ENCODE results near the gene CCDC88C. TPM values are rescaled to one million over a fixed set of nuclear protein-coding genes. Genes with fewer than 3 reads are reported as not detected.

Gene CCDC88C
- total RNA-seq, 2 experiments from 2014 or later: 60.7 to 66.0 TPM

DNA sequence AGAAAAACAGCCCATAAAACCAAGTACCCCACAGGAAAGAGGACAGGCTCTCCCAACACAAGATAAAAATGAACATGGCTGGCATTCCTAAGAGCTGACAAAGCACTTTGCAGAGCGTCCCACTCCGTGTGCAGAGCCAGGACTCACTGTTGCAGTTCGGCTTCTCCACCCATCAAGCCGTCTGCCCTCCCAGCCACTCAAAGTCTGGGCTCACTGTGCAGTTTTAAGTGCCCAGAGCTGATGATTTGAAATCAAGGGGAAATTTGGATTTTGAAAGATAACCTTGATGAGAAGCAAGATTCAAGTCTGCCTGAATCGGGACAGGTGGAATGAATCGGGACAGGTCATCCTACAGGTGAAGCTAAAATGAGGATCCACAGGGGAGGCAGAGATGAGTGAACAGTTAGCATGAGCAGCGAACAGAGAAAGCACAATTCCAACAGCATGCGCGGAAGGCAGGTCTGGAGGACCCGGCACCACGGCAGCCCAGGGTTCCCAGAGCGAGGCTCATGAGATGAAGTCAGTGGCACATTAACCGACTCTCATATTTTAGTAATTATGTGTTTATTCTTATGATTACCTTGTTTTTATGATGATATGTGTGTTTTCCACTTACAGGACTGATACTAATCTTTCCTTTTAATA, 133.4 kb downstream of the CCDC88C start:
- POLR2A ChIA-PET: no interaction called here
- CTCF ChIA-PET: interaction anchor here (1.1 to 9.9 kb wide), 3 partner anchors 10 to 108 kb away, joined by 3 to 119 read pairs (median 3); no protein-coding TSS in a partner anchor

DNA sequence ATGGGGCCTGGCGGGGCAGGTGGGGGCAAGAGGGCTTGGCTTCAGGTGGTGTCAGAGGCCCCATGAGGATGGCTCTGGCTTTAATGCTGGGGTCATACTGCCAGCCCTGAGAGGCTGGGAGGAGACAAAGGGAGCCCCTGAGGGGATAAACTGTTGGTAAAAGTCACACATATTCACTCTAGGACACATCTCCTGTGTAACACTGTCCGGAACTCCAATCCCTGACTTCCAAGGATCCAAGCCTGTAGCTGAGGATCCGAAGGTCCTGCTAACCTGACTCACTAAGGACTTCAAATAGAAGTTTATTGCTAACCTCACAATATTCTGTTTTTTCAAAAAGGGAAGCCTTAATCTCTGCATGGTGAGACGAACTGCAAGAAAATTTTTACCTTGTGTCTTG, 134.0 kb downstream of the CCDC88C start:
- ChIA-PET CTCF (interaction anchor here (0.6 to 9.9 kb wide), 3 partner anchors 9 to 175 kb away, joined by 3 to 119 read pairs (median 3); no protein-coding TSS in a partner anchor), POLR2A (no interaction called here)

DNA sequence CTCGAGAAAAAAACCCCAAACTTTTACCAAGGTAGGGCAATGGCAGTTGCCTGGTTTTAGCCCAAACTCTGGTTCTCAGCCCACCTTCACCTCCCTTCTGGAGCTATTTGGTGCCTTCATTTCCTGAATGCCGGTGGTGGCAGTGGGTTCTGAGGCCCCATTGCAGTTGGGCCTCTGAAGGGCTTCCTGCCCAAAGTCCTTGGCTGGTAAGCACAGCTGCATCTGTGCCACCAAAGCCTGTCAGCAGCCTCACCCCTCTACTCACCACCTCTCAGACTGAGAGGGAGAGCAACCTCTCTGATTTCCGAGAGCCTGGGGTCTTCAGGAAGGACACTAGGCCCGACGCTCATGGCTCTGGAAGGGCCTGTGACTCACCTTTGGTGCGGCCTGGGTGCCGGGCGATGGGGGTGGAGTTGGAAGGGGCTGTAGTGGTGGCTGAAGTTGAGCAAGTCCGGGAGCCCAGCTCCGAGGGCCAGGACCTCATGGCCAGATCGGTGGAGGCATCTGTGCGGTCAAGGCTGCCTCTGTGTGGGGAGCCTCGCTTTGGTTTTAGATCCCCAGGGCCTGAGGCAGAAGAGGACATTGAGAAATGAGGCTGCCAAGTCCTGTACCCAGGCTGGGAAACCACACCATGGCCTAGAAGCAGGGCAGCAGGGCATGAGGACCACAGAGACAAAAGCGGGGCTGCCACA, 134.5 kb downstream of the CCDC88C start:
- CTCF ChIA-PET: interaction anchor here (0.6 to 9.9 kb wide), 2 partner anchors 107 to 174 kb away, joined by 3 to 119 read pairs; no protein-coding TSS in a partner anchor
- POLR2A ChIA-PET: no interaction called here

DNA sequence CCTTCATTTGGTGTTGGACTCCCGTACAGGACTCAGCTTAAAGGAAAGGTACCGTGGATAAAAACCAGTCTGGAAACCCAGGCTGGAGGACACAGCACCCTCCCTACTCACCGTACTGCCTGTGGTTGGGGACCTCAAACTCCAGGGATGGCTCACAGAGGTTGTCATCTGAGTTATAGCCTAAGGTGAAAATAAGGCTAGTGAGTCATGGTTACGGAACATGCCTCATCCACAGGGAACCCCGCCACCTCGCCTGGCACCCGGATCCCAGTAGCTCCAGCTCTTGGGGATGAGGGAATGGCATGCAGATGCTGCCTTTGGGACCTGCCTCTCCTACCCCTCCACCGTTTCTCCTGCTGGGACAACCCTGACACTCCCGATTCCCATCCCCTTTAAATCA, 136.3 kb downstream of the CCDC88C start:
- POLR2A ChIA-PET: no interaction called here
- CTCF ChIA-PET: interaction anchor here (0.7 to 2.9 kb wide), 2 partner anchors 29 to 104 kb away, joined by 3 to 12 read pairs; no protein-coding TSS in a partner anchor

DNA sequence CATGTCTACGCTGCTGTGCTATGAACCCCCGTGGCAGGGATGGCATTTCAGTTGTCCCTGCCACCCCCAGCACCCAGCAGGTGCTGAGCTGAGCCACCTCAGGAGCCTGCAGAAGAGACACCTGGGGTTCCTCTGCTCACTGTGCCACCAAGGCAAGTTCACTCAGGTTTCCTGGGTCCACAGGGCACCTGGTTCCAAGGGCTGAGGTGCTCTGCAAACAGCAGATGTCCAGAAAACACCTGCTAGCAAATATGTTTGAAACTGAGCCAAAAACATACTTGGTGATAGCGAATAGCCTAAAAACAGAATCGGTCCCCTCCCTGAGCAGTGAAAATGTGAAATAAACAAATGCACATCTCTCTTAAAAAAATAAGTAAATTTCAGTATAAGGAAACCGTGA, 137.5 kb downstream of the CCDC88C start:
- ChIA-PET POLR2A (no interaction called here), CTCF (interaction anchor here (1.1 to 2.9 kb wide), 3 partner anchors 11 to 103 kb away, joined by 3 to 12 read pairs (median 4); no protein-coding TSS in a partner anchor)

DNA sequence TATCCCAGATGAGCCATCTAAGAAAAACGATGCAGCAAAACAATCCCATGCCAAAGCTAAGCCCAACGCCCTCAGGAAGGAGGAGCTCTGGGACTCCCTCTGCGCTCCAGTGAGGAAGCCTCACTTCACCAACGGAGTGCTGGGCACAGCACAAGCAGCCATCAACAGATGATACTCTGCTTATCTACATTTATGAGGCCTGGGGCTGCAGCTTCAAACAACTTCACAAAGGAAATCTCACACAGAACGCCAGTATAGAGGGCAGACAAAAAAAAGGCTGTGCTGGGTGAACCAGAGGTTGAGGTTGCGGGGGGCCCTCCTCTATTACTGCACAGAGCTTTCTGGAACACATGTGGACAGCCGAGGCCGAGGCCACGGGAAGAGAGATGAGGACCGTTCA, 138.3 kb downstream of the CCDC88C start:
- POLR2A ChIA-PET: no interaction called here
- CTCF ChIA-PET: interaction anchor here (0.6 to 2.9 kb wide), 3 partner anchors 12 to 225 kb away, joined by 3 to 12 read pairs (median 4); no protein-coding TSS in a partner anchor

DNA sequence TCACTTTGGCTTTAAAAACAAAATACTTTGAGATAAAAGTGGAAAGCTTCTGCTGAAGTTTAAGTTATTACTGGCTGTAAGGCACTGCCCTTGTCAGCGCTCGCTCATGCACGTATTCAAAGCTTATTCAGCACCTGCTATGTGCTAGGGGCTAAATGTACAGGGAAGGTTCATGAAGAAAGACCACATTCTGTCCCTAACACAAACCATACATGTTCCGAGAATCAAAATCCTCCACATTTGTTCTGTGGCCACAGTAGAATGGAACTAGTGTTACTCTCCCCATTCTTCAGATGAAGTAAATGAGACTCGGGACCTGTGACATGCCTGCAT, 139.3 kb downstream of the CCDC88C start:
- POLR2A ChIA-PET: no interaction called here
- CTCF ChIA-PET: interaction anchor here (1.3 to 2.1 kb wide), 2 partner anchors 9 to 101 kb away, joined by 3 to 9 read pairs; no protein-coding TSS in a partner anchor

- CTCF ChIA-PET: interaction anchor here (0.9 to 2.1 kb wide), 5 partner anchors 10 to 105 kb away, joined by 3 to 9 read pairs (median 4); no protein-coding TSS in a partner anchor
- POLR2A ChIA-PET: no interaction called here
These were observed 139.9 kb downstream of the CCDC88C start for GRCh38 chr14:91277546-91278382.

- CTCF ChIA-PET: interaction anchor here (1.6 kb wide), 1 partner anchor 10 kb away, joined by 3 read pairs; no protein-coding TSS in a partner anchor
- POLR2A ChIA-PET: no interaction called here
These were observed 142.8 kb downstream of the CCDC88C start for GRCh38 chr14:91274796-91275195.

GRCh38 chr14:91273885-91274273, 143.7 kb downstream of the CCDC88C start:
- CTCF ChIA-PET: interaction anchor here (1.6 kb wide), 1 partner anchor 10 kb away, joined by 3 read pairs; no protein-coding TSS in a partner anchor

GRCh38 chr14:91273273-91273884, 144.2 kb downstream of the CCDC88C start:
- CTCF ChIA-PET: no interaction called here
- POLR2A ChIA-PET: no interaction called here

More at GRCh38 chr14:91273885-91274273, 143.7 kb downstream of the CCDC88C start:
- POLR2A ChIA-PET: no interaction called here

DNA sequence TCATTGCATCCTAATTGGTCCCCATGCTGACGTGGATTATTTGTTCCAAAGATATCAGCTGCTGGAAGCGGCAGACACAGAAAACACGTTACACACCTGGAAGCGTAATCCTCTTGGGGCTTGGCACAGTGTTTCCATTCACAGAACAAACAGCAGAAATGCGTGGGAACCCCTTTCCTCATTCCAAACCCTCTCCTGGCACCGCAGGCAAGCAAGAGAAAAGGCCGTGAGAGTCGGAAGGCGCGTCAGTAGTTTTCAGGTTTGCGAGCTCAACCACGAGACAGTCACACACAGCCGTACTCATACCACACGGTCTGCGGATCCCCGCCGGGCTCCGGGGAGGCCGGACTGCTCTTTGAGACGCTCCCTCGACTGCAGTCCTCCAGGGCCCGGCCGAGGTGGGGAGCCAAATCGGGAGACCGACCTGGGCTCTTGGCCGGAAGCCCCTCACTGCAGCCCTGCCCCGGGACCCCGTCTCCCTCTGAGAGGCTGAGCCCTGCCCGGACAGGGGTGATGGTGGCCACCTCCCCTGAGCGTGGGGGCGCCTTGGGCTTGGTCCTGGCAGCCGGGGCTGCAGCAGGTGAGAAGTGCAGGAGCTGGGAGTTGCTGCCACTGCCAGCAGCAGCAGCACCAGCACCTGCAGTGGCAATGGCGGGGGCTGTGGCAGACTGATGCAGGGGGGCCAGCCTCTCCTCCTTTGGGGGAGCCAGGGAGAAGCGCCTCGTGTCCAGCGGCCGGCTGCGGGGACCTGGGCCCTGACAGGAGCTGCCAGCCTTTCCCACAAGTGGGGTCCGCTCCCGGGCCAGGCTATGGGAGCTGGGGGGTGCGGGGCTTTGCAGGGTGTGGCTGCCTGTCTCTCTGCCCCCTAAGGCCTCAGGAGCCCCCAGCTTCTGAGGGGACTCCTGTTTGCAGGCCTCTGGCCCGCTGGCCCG, 145.0 kb downstream of the CCDC88C start:
- ChIA-PET POLR2A (interaction anchor here (0.6 kb wide), 1 partner anchor 29 kb away, joined by 3 read pairs; no protein-coding TSS in a partner anchor), CTCF (interaction anchor here (1.0 kb wide), 1 partner anchor 95 kb away, joined by 3 read pairs; no protein-coding TSS in a partner anchor)

- ChIA-PET CTCF (no interaction called here), POLR2A (interaction anchor here (0.6 kb wide), 1 partner anchor 28 kb away, joined by 3 read pairs; no protein-coding TSS in a partner anchor)
These were observed 146.0 kb downstream of the CCDC88C start for GRCh38 chr14:91271639-91272038.

GRCh38 chr14:91270619-91271018, 147.0 kb downstream of the CCDC88C start:
- POLR2A ChIA-PET: no interaction called here
- CTCF ChIA-PET: no interaction called here

DNA sequence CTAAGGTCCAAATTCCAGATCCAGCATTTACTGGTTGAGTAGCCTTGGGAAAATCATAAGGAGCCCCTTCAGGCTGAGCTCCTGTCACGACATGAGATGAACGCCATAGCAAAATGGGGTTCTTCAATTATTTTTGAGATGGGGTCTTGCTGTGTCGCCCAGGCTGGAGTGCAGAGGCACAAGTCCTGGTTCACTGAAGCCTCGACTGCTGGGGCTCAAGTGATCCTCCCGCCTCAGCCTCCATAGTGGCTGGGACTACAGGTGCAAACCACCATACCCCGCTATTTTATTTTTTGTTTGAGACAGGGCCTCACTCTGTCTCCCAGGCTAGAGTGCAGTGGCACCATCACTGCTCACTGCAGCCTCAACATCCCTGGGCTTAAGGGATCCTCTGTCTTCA, 147.4 kb downstream of the CCDC88C start:
- ChIA-PET CTCF (no interaction called here), POLR2A (no interaction called here)

- CTCF ChIA-PET: no interaction called here
- POLR2A ChIA-PET: interaction anchor here (0.6 kb wide), 1 partner anchor 24 kb away, joined by 4 read pairs; no protein-coding TSS in a partner anchor
These were observed 148.3 kb downstream of the CCDC88C start for GRCh38 chr14:91269076-91269991.

DNA sequence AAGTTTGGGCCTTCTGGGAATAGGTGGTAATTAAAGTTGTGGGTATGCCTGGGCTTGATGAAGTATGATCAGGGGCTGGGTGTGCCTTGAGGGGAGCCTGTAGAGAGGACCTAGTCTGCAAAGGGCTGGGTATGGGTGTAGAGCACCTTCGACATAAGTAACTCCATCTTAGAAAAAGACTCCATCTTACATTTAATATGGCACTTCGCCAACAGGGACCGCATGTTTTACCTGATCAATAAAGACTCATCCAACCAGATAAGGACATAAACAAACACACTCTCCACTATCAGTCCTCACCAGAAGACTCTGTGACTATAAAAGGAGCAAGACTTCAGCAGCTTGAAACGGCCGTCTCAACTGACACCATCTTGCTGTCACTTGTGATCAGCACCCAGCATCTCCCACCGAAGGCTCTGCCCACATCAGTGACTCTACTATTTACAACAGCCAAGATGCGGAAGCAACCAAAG, 149.6 kb downstream of the CCDC88C start:
- ChIA-PET POLR2A (no interaction called here), CTCF (interaction anchor here (0.6 to 1.3 kb wide), 3 partner anchors 9 to 35 kb away, joined by 3 to 4 read pairs (median 4); no protein-coding TSS in a partner anchor)
